HepG2 (cell line): Measurements from ENCODE around the gene NFASC. TPM values are rescaled to one million over a fixed set of nuclear protein-coding genes. Genes with fewer than 3 reads are reported as not detected.
A peak's percentile ranks its signal among the peaks of the same experiment; 100 is the strongest.

Source experiments
- ATAC-seq: fragments of 200-7000 bp; cut with Tn5 transposase; 3 replicates; pipeline ENCODE4 v1.9.1; 2020; ENCODE audit warnings: mild to moderate bottlenecking, moderate library complexity
- BruUV-seq: library from RNA; stranded (reverse); fragments of 400-500 nt; replicated peaks from 2 replicates; lab custom pipeline; 2021; lab: Mats Ljungman, UMichigan
- CTCF ChIA-PET: fragments of 300-600 bp; formaldehyde crosslinking; extraction: SDS; loops from one replicate; lab custom pipeline; 2021; ENCODE audit warnings: low total read pairs, inconsistent platforms, low intra/inter-chr PET ratio; lab: Yijun Ruan, JAX
- POLR2A ChIA-PET: fragments of 350-600 bp; sonication (Branson Sonifier 250); formaldehyde crosslinking; loops from one replicate; lab custom pipeline; 2020; ENCODE audit warnings: antibody characterized with exemption, inconsistent platforms; lab: Yijun Ruan, JAX
- DNase-seq: peaks from one replicate; pipeline ENCODE4 v3.0.0-alpha.2; 2015; ENCODE audit warnings: low spot score
- FAIRE-seq: peaks from 3 replicates; lab custom pipeline; 2011; peaks lifted over from hg19 to GRCh38; lab: Jason Lieb, UNC
- H2AFZ ChIP-seq: one replicate; pipeline ENCODE4 v1.6.1; 2011; ENCODE audit warnings: low read length, inconsistent platforms
- H3K27ac ChIP-seq: fragments of 300-600 bp; 3 replicates; pipeline ENCODE4 v1.8.0; 2011; ENCODE audit warnings: mixed run types, mild to moderate bottlenecking, mixed read lengths, low read length, inconsistent platforms; ENCODE audit not compliant: insufficient read depth; ENCODE audit errors: extremely low read length
- H3K27me3 ChIP-seq, 2 experiments: fragments of 200-600 bp in 1 of 2; 2 replicates in 1 of 2; 3 replicates in 1 of 2; pipeline versions ENCODE4 v1.6.0 to v1.8.0; 2011; ENCODE audit warnings: low read length in 2 of 2, mild to moderate bottlenecking in 2 of 2, moderate library complexity in 2 of 2, inconsistent platforms in 1 of 2; ENCODE audit not compliant: insufficient read depth in 2 of 2, control insufficient read depth in 1 of 2
- H3K36me3 ChIP-seq, 2 experiments: fragments of 200-600 bp in 1 of 2; replicated peaks in 1 of 2; 2 replicates in 1 of 2; 3 replicates in 1 of 2; pipeline versions ENCODE4 v1.5.1 to v1.8.0; 2011; ENCODE audit warnings: low read length in 2 of 2, inconsistent platforms in 1 of 2; ENCODE audit not compliant: insufficient read depth in 2 of 2, control insufficient read depth in 1 of 2
- H3K4me1 ChIP-seq: 2 replicates; pipeline ENCODE4 v1.5.1; 2012; ENCODE audit warnings: low read length, inconsistent platforms; ENCODE audit not compliant: insufficient read depth
- H3K4me2 ChIP-seq: 2 replicates; pipeline ENCODE4 v1.6.0; 2011; ENCODE audit warnings: low read depth, low read length, inconsistent platforms
- H3K4me3 ChIP-seq, 3 experiments: fragments of 200-600 bp in 1 of 3; sonication (generic), shearing (Covaris generic) in 1 of 3; replicated peaks in 1 of 3; 2 replicates each; pipeline ENCODE4 v1.5.1; 2011 to 2016; ENCODE audit warnings: low read length in 3 of 3, inconsistent platforms in 2 of 3, low read depth in 2 of 3, mild to moderate bottlenecking in 2 of 3, control low read depth in 1 of 3, mixed read lengths in 1 of 3; ENCODE audit not compliant: insufficient read depth in 1 of 3
- H3K79me2 ChIP-seq: one replicate; pipeline ENCODE4 v1.6.1; 2011; ENCODE audit warnings: low read length, inconsistent platforms; ENCODE audit not compliant: insufficient read depth
- H3K9ac ChIP-seq: 2 replicates; pipeline ENCODE4 v1.6.0; 2011; ENCODE audit warnings: mild to moderate bottlenecking, low read depth, low read length, inconsistent platforms; ENCODE audit not compliant: insufficient read depth
- H3K9me3 ChIP-seq: 2 replicates; pipeline ENCODE4 v1.5.1; 2012; ENCODE audit warnings: mild to moderate bottlenecking, low read length
- H4K20me1 ChIP-seq: 2 replicates; pipeline ENCODE4 v1.6.0; 2011; ENCODE audit warnings: inconsistent platforms, mild to moderate bottlenecking, low read length, moderate library complexity; ENCODE audit not compliant: insufficient read depth
- ATF7 ChIP-seq, 2 experiments: fragments of 450-650 bp in 1 of 2; sonication (generic) in 1 of 2; formaldehyde crosslinking in 1 of 2; IDR thresholded peaks; 2 replicates each; pipeline versions ENCODE4 v1.4.0 to v1.6.1; 2016 to 2020; ENCODE audit warnings: antibody characterized with exemption in 1 of 2, mild to moderate bottlenecking in 1 of 2, missing genetic modification reagents in 1 of 2
- CREB1 ChIP-seq, 2 experiments: fragments of 450-650 bp in 1 of 2; IDR thresholded peaks; 2 replicates each; pipeline ENCODE4 v1.6.1; 2016 to 2017; ENCODE audit warnings: control low read depth in 1 of 2, mild to moderate bottlenecking in 1 of 2, missing compliant biosample characterization in 1 of 2, missing genetic modification characterization in 1 of 2
- POGK ChIP-seq: sonication (generic); formaldehyde crosslinking; conservative IDR thresholded peaks from 2 replicates; pipeline ENCODE4 v1.8.0; 2022; ENCODE audit warnings: mild to moderate bottlenecking, moderate library complexity, missing genetic modification reagents
- TRAFD1 ChIP-seq: sonication (generic); formaldehyde crosslinking; IDR thresholded peaks from 2 replicates; pipeline ENCODE4 v1.5.1; 2020; ENCODE audit warnings: missing genetic modification reagents, mild to moderate bottlenecking, borderline replicate concordance
- ZNF646 ChIP-seq: sonication (generic); formaldehyde crosslinking; IDR thresholded peaks from 2 replicates; pipeline ENCODE4 v1.9.0; 2021; ENCODE audit warnings: mild to moderate bottlenecking, missing genetic modification reagents
- WGBS: methylation state at CpG from one replicate; pipeline ENCODE4 v1.1.6; 2017; ENCODE audit warnings: low lambda C conversion rate; 5-methylcytosine and 5-hydroxymethylcytosine counted together
- in situ Hi-C: cut with HindIII; loops from 2 replicates; pipeline ENCODE4 v1.10.0; 2017; ENCODE audit warnings: low pct_unique_long_range_greater_than_20kb; ENCODE audit not compliant: extremely low pct_ligation_motif_present
- intact Hi-C: fragments of 100-400 bp; cut with micrococcal nuclease; formaldehyde crosslinking; loops from one replicate; pipeline ENCODE4 v1.10.0; 2022; ENCODE audit not compliant: unreplicated experiment
- polyA plus RNA-seq, 8 experiments: library from polyadenylated mRNA; depleted of rRNA in 3 of 8; stranded (reverse) in 7 of 8; unstranded in 1 of 8; fragments of >200 nt; fragmentation: Illumina TruSeq in 4 of 8; extraction: Trizol in 4 of 8; gene quantifications; 2 replicates each; pipeline versions ENCODE4 v1.2.1 to v1.2.3, GENCODE V29; 2011 to 2016; ENCODE audit warnings: low read depth in 4 of 8, missing spikeins in 1 of 8, mixed read lengths in 1 of 8; ENCODE audit not compliant: insufficient read depth in 1 of 8
- total RNA-seq, 5 experiments: library from RNA; depleted of rRNA; stranded (reverse); fragments of >200 nt; fragmentation: Illumina TruSeq; extraction: Trizol; gene quantifications; 2 replicates each; pipeline ENCODE4 v1.2.3, GENCODE V29; 2016; ENCODE audit warnings: low read depth in 1 of 5

The NFASC gene
- total and polyA plus RNA-seq, 2 of the 13 experiments (the other 11 are each of a cell fraction or from before 2014, with no cell fraction given) = not detected

GRCh38 chr1:204931313-204931712, 60.7 kb downstream of the NFASC start:
- TF ChIP-seq POGK (CRISPR knock-in tag) (no peak), TRAFD1 (no peak)
- Histone ChIP-seq H3K36me3 (no peaks in the 10 kb centered on the region), H3K27ac (no peak overlapping the region), H3K4me2 (no peak overlapping the region), H4K20me1 (no peaks in the 10 kb centered on the region), H3K9ac (no peak overlapping the region), H2AFZ (no peak overlapping the region), H3K9me3 (no peaks in the 10 kb centered on the region), H3K79me2 (no peaks in the 10 kb centered on the region), H3K27me3 (peaks cover 4 to 23% of the 10 kb centered on the region in 2 experiments; a peak in 4 of 5 replicates), H3K4me1 (no peaks in the 10 kb centered on the region), H3K4me3 (no peak overlapping the region)
- BruUV-seq = no TSS peak
- WGBS = 6% methylated on average over 1 of the region's 1 CpG
- FAIRE-seq (no peak), DNase-seq (no peak), ATAC-seq (no peak)
- CTCF ChIA-PET = no interaction called here
- POLR2A ChIA-PET = no interaction called here
- in situ Hi-C loops = no loop called here
- intact Hi-C loops = no loop called here

- ChIA-PET CTCF (no interaction called here), POLR2A (no interaction called here)
- TF ChIP-seq CREB1 (IDR thresholded peaks at IDR 0.05) (peak; percentile 95), CREB1 (CRISPR knock-in tag; IDR thresholded peaks at IDR 0.05) (no peak), ZNF646 (CRISPR knock-in tag) (no peak), ATF7 (IDR thresholded peaks at IDR 0.05) (peak; percentile 90), ATF7 (CRISPR knock-in tag; IDR thresholded peaks at IDR 0.05) (no peak)
- Histone ChIP-seq H3K36me3 (no peaks in the 10 kb centered on the region), H3K27me3 (peaks cover 4 to 23% of the 10 kb centered on the region in 2 experiments; a peak in 4 of 5 replicates), H3K79me2 (no peaks in the 10 kb centered on the region), H2AFZ (no peak overlapping the region), H4K20me1 (no peaks in the 10 kb centered on the region), H3K9ac (no peak overlapping the region), H3K4me1 (no peaks in the 10 kb centered on the region), H3K27ac (no peak overlapping the region), H3K4me2 (no peak overlapping the region), H3K4me3 (no peak overlapping the region), H3K9me3 (no peaks in the 10 kb centered on the region)
- in situ Hi-C loops = no loop called here
- no peak for DNase-seq
- 17% methylated on average over 7 of the region's 7 CpGs for WGBS
- intact Hi-C loops = no loop called here
- FAIRE-seq = no peak
- ATAC-seq = no peak
- no TSS peak for BruUV-seq
Measured at GRCh38 chr1:204931768-204932572, 61.3 kb downstream of the NFASC start.
